GM23338 (cell line): ENCODE measurements around the gene NEK11. TPM values are rescaled to one million over a fixed set of nuclear protein-coding genes. Genes with fewer than 3 reads are reported as not detected.
A peak's percentile ranks its signal among the peaks of the same experiment; 100 is the strongest.

ENCODE experiments used
- ATAC-seq: fragments of 200-7000 bp; cut with Tn5 transposase; 3 replicates; pipeline ENCODE4 v1.9.1; 2020
- DNase-seq: peaks from one replicate; pipeline ENCODE4 v3.0.0-alpha.2; 2015; ENCODE audit warnings: low spot score
- H2AFZ ChIP-seq: fragments of 200-600 bp; sonication (generic); 2 replicates; pipeline ENCODE4 v1.8.0; 2016; ENCODE audit warnings: antibody characterized with exemption, mild to moderate bottlenecking, moderate library complexity
- H3F3A ChIP-seq: fragments of 200-600 bp; sonication (generic); replicated peaks from 2 replicates; pipeline ENCODE4 v1.8.0; 2017; ENCODE audit warnings: antibody characterized with exemption, mixed run types, low read depth
- H3K27ac ChIP-seq: fragments of 200-600 bp; sonication (generic); 2 replicates; pipeline ENCODE4 v1.6.1; 2016; ENCODE audit warnings: low read depth
- H3K27me3 ChIP-seq: fragments of 200-600 bp; sonication (generic); 2 replicates; pipeline ENCODE4 v1.8.0; 2016; ENCODE audit warnings: mild to moderate bottlenecking, mixed run types, moderate library complexity; ENCODE audit not compliant: insufficient read depth
- H3K36me3 ChIP-seq: fragments of 200-600 bp; sonication (generic); 2 replicates; pipeline ENCODE4 v1.8.0; 2016; ENCODE audit warnings: mild to moderate bottlenecking; ENCODE audit not compliant: insufficient read depth
- H3K4me1 ChIP-seq: fragments of 200-600 bp; sonication (generic); 2 replicates; pipeline ENCODE4 v1.8.0; 2016; ENCODE audit warnings: mild to moderate bottlenecking, moderate library complexity; ENCODE audit not compliant: insufficient read depth
- H3K4me2 ChIP-seq: fragments of 200-600 bp; sonication (generic); 2 replicates; pipeline ENCODE4 v1.7.1; 2017; ENCODE audit warnings: mixed run types
- H3K4me3 ChIP-seq: fragments of 200-600 bp; sonication (generic); 2 replicates; pipeline ENCODE4 v1.6.1; 2016; ENCODE audit warnings: mixed run types
- H3K79me2 ChIP-seq: fragments of 200-600 bp; sonication (generic); replicated peaks from 2 replicates; pipeline ENCODE4 v1.8.0; 2017; ENCODE audit warnings: mild to moderate bottlenecking; ENCODE audit not compliant: insufficient read depth
- H3K9me2 ChIP-seq: fragments of 200-600 bp; sonication (generic); 2 replicates; pipeline ENCODE4 v1.8.0; 2017; ENCODE audit not compliant: insufficient read depth
- H4K20me1 ChIP-seq: fragments of 200-600 bp; sonication (generic); replicated peaks from 2 replicates; pipeline ENCODE4 v1.8.0; 2017; ENCODE audit warnings: mild to moderate bottlenecking; ENCODE audit not compliant: insufficient read depth
- H3K27ac Mint-ChIP-seq: 2 replicates; pipeline ENCODE4 v1.8.0; 2020; ENCODE audit warnings: inconsistent platforms, mild to moderate bottlenecking, moderate library complexity, mixed read lengths
- H3K27me3 Mint-ChIP-seq: 3 replicates; pipeline ENCODE4 v1.8.0; 2022; ENCODE audit warnings: low read depth, mild to moderate bottlenecking, moderate library complexity, mixed read lengths, inconsistent platforms; ENCODE audit not compliant: insufficient read depth, poor library complexity
- H3K36me3 Mint-ChIP-seq: 3 replicates; pipeline ENCODE4 v1.8.0; 2021; ENCODE audit warnings: low read depth, mild to moderate bottlenecking, inconsistent platforms, moderate library complexity, mixed read lengths
- H3K4me1 Mint-ChIP-seq: 3 replicates; pipeline ENCODE4 v1.8.0; 2020; ENCODE audit warnings: mild to moderate bottlenecking, inconsistent platforms, mixed read lengths
- H3K4me3 Mint-ChIP-seq: 3 replicates; pipeline ENCODE4 v1.8.0; 2021; ENCODE audit warnings: moderate library complexity, mild to moderate bottlenecking, inconsistent platforms, mixed read lengths
- H3K9me3 Mint-ChIP-seq: 3 replicates; pipeline ENCODE4 v1.8.0; 2020; ENCODE audit warnings: moderate library complexity, mild to moderate bottlenecking, inconsistent platforms, mixed read lengths
- CTCF ChIP-seq, 2 experiments: fragments of 200-600 bp in 1 of 2; sonication (generic) in 1 of 2; conservative IDR thresholded peaks; 2 replicates each; pipeline versions ENCODE4 v1.5.1 to v1.6.1; 2016 to 2017; ENCODE audit warnings: antibody characterized with exemption in 2 of 2, low read depth in 2 of 2, mild to moderate bottlenecking in 2 of 2, moderate library complexity in 1 of 2
- EZH2 ChIP-seq: fragments of 200-600 bp; sonication (generic); IDR thresholded peaks from one replicate; pipeline ENCODE4 v1.8.0; 2017; ENCODE audit warnings: antibody characterized with exemption, mild to moderate bottlenecking, low read depth; ENCODE audit not compliant: unreplicated experiment
- EZH2phosphoT487 ChIP-seq: fragments of 200-600 bp; sonication (generic); IDR thresholded peaks from one replicate; pipeline ENCODE4 v1.8.1; 2018; ENCODE audit warnings: antibody characterized with exemption; ENCODE audit not compliant: unreplicated experiment
- POLR2AphosphoS5 ChIP-seq: IDR thresholded peaks from 2 replicates; pipeline ENCODE4 v1.6.1; 2016; ENCODE audit warnings: antibody characterized with exemption, low read depth
- REST ChIP-seq: IDR thresholded peaks from one replicate; pipeline ENCODE4 v1.6.1; 2018; ENCODE audit warnings: antibody characterized with exemption; ENCODE audit not compliant: unreplicated experiment
- ZNF462 ChIP-seq: fragments of 250-450 bp; sonication (Bioruptor Pico); IDR thresholded peaks from 2 replicates; pipeline ENCODE4 v1.5.0; 2020; ENCODE audit warnings: mild to moderate bottlenecking, moderate library complexity
- polyA plus RNA-seq: library from polyadenylated mRNA; unstranded; fragments of >200 nt; fragmentation: Nextera tagmentation; extraction: Ambion mirVana; gene quantifications from 2 replicates; pipeline ENCODE4 v1.2.1, GENCODE V29; 2016
- total RNA-seq: library from RNA; depleted of rRNA; stranded (reverse); fragments of >200 nt; shearing (Covaris generic); gene quantifications from 2 replicates; pipeline ENCODE4 v1.2.3, GENCODE V29; 2014

The NEK11 gene
- total and polyA plus RNA-seq, 2 experiments from 2014 or later, result 0.80 to 1.1 TPM

GRCh38 chr3:131147534-131147933 lies 120.9 kb downstream of the NEK11 start (continued):
- TF ChIP-seq ZNF462 (CRISPR knock-in tag) (no peak), REST (no peak)

- H4K20me1 ChIP-seq, result no peaks in the 10 kb centered on the region
- no peaks in the 10 kb centered on the region for H3K36me3 ChIP-seq
- DNase-seq, result no peak
- Mint-ChIP-seq H3K36me3 (no peaks in the 10 kb centered on the region), H3K27me3 (peaks cover 8% of the 10 kb centered on the region), H3K9me3 (no peaks in the 10 kb centered on the region), H3K4me3 (no peak overlapping the region), H3K4me1 (peaks cover 8% of the 10 kb centered on the region; the same call in 2 of the 3 replicates), H3K27ac (no peak overlapping the region; the same call in 1 of the 2 replicates)
- H3K4me2 ChIP-seq, result no peak overlapping the region
- H3F3A ChIP-seq, result no peaks in the 10 kb centered on the region
- H3K79me2 ChIP-seq, result no peaks in the 10 kb centered on the region
- H3K4me3 ChIP-seq, result no peak overlapping the region
- TF ChIP-seq EZH2 (no peak), REST (no peak), POLR2AphosphoS5 (no peak), CTCF (conservative IDR thresholded peaks at IDR 0.05; ENCODE audit: low read depth in 2 of 2) (0 out of 4 replicates have a peak, but pooled peaks of 1 of the 2 experiments have one; percentile 7), EZH2phosphoT487 (no peak)
- no peaks in the 10 kb centered on the region for H3K4me1 ChIP-seq
- no peak for ATAC-seq
- H2AFZ ChIP-seq, result no peak overlapping the region
- no peaks in the 10 kb centered on the region for H3K27me3 ChIP-seq
- H3K27ac ChIP-seq, result no peak overlapping the region
- H3K9me2 ChIP-seq, result 0 out of 2 replicates have a peak, but pooled peaks cover 3% of the 10 kb centered on the region
Observed at GRCh38 chr3:131158434-131158833, 131.8 kb downstream of the NEK11 start.
